Measurements from ENCODE around the gene RMI1.

GRCh38 chr9:84007662-84008061 lies 27.1 kb downstream of the RMI1 start:
- TF ChIP-seq POLR2A (IDR thresholded peaks at IDR 0.05; ENCODE audit: low read depth, low read length) (no peak), POLR2AphosphoS5 (IDR thresholded peaks at IDR 0.05; ENCODE audit: low read depth, low read length) (no peak)
